ENCODE data around the gene ACTN4.

ACTN4 gene

GRCh38 chr19:38682195-38682867 is 34.9 kb downstream of the ACTN4 start:
- Histone ChIP-seq H3K36me3 (peaks cover 5% of the 10 kb centered on the region), H3K27ac (peak overlapping the region; percentile 81)

DNA sequence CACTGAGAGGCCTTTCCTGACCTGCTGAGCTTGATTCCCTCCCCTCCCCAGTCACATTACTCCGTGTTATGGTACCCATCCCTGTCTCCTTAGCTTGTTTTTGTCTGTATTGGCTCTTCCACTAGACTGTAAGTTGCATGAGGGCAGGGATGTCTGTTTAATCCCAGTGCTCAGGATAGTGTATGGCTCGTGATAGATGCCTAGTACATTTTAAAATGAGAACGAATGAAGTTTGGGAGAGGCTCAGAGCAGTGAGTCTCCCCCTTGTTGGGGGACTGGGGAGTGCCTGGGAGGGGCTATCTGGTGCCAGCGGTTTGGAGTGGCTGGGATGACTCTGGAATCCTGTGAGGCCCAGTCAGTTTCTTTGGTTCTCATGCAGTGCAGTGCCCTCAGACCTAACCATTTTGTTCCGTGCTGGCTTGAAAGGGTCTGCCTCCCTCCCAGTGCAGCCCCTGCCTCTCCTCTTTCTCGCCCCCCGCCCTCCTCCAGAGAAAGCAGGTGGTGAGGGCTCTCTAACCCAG is 35.5 kb downstream of the ACTN4 start:
- no peak for TF ChIP-seq CTCF (IDR thresholded peaks at IDR 0.05)
- no peaks in the 10 kb centered on the region for H3K27me3 ChIP-seq
- peaks cover 5% of the 10 kb centered on the region for H3K36me3 ChIP-seq
- peak overlapping the region; percentile 81 for H3K27ac ChIP-seq
- peaks cover 79 to 84% of the 10 kb centered on the region in 2 experiments for H3K4me1 ChIP-seq (ENCODE audit: control insufficient read depth in 1 of 2, insufficient read depth in 1 of 2, low read depth in 1 of 2, low read length in 1 of 2)
- no peaks in the 10 kb centered on the region for H3K9me3 ChIP-seq
- H3K4me3 ChIP-seq (ENCODE audit: low read depth in 1 of 2, low read length in 1 of 2), result no peak overlapping the region

More at GRCh38 chr19:38682195-38682867, 34.9 kb downstream of the ACTN4 start:
- Histone ChIP-seq H3K4me1 (ENCODE audit: control insufficient read depth in 1 of 2, insufficient read depth in 1 of 2, low read depth in 1 of 2, low read length in 1 of 2) (peaks cover 77 to 82% of the 10 kb centered on the region in 2 experiments), H3K4me3 (ENCODE audit: low read depth in 1 of 2, low read length in 1 of 2) (no peak overlapping the region), H3K9me3 (no peaks in the 10 kb centered on the region), H3K27me3 (no peaks in the 10 kb centered on the region)
- TF ChIP-seq CTCF (IDR thresholded peaks at IDR 0.05), result no peak

DNA sequence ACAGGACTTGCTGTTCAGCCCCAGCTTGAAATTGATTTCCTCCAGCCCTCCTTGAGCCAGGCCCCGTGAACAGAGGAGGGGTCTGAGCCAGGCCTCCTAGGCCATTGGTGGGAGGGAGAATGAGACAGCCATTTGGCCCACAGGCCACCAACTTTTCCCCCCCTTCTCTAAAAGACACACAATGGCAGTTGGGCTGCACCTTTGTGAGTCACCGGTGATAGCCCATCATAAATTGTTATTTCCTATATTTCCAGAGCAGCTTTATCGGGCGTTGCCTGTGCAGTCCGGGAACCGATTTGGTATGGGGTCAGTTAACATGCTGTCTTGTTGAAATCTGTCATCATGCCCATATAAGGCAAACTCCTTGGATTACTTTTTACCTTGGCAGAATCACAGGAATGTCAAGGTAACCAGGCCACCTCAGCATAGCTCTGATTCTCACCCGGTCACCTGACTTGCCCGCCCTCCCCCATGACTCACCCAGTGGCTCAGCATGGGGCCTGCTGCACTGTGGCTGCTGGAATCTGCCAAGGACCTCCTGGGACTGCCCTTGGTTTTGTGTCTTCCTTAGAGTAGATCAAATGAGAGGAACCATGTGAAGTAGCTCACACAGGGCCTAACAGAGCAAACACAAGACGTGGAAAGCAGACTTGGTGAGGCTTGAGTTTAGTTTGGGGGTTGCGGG is 36.1 kb downstream of the ACTN4 start:
- peak overlapping the region; percentile 81 for H3K27ac ChIP-seq
- H3K4me1 ChIP-seq (ENCODE audit: control insufficient read depth in 1 of 2, insufficient read depth in 1 of 2, low read depth in 1 of 2, low read length in 1 of 2), result peaks cover 84 to 85% of the 10 kb centered on the region in 2 experiments
- no peaks in the 10 kb centered on the region for H3K27me3 ChIP-seq
- TF ChIP-seq CTCF (IDR thresholded peaks at IDR 0.05), result no peak
- H3K9me3 ChIP-seq, result no peaks in the 10 kb centered on the region
- peaks cover 5% of the 10 kb centered on the region for H3K36me3 ChIP-seq
- H3K4me3 ChIP-seq (ENCODE audit: low read depth in 1 of 2, low read length in 1 of 2), result peak overlapping the region in 1 of 2 experiments; percentile 4

DNA sequence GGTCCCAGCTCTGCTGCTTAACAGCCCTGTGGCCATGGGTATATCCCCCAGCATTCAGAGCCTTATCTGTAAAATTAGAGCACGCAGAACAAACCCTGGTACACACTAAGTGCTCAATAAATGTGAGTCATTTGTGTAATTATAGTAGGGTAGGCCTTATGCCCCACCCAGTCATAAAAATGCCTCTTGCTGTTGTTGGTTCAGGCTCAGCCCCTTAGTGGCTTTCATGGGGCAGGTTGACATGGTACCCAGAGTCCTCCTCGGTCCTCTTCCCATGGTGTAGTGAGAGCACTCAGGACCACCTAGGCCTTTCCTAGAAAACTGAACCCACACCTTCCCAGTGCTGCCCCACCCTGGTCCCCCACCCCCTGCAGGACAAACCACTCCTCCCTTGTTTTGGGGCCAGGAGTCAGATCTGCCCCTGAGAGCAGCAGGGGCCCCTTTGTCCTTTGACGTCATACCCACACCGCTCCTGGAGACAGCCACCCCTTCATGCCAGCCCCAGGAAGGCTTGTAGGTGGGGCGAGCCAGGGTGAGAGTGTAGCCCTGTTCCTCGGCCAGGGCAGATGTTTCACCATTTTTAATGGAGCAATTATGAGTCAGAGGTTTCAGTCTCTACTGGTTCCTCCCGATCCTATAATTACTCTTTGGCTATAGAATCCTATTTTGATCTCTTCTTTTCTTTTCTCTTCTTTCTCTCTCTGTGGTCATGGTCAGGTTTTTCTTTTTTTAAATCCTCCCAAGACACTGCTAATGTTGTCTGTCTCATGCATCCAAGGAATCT is 36.8 kb downstream of the ACTN4 start:
- H3K27me3 ChIP-seq, result no peaks in the 10 kb centered on the region
- H3K9me3 ChIP-seq, result no peaks in the 10 kb centered on the region
- peaks cover 84 to 85% of the 10 kb centered on the region in 2 experiments for H3K4me1 ChIP-seq (ENCODE audit: control insufficient read depth in 1 of 2, insufficient read depth in 1 of 2, low read depth in 1 of 2, low read length in 1 of 2)
- H3K4me3 ChIP-seq (ENCODE audit: low read depth in 1 of 2, low read length in 1 of 2), result peak overlapping the region in 1 of 2 experiments; percentile 4
- H3K27ac ChIP-seq, result peak overlapping the region; percentile 81
- peaks cover 3% of the 10 kb centered on the region for H3K36me3 ChIP-seq
- no peak for TF ChIP-seq CTCF (IDR thresholded peaks at IDR 0.05)

DNA sequence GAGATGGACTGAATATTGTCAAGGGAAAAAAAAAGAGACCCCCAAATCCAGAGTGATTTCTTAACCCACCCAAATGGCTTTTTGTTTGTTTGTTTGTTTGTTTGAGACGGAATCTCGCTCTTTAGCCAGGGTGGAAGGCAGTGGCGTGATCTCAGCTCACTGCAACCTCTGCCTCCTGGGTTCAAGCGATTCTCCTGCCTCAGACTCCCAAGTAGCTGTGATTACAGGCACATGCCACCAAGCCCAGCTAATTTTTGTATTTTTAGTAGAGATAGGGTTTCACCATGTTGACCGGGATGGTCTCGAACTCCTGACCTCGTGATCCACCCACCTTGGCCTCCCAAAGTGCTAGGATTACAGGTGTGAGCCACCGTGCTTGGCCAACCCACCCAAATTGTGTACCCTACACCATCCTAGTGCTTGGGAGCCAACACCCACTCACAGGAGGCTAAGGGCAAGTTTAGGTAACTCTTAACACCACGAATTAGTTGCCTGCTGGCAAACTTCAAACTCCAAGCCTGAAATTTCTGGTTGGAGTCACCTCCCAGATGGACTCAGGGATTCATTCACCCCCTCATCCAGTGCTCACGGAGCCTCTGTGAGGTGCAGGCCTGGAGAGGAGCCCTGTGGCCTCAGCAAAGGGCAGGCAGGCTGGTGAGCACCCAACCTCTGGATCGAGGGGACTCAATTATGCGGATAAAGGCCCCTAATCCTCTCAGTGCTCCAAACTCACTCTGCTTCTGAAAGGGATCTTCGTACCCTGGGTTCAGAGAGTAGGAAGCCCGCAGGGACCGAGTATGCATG is 37.6 kb downstream of the ACTN4 start:
- no peak for TF ChIP-seq CTCF (IDR thresholded peaks at IDR 0.05)
- peak overlapping the region; percentile 81 for H3K27ac ChIP-seq
- peaks cover under 1% of the 10 kb centered on the region for H3K36me3 ChIP-seq
- H3K27me3 ChIP-seq, result no peaks in the 10 kb centered on the region
- peaks cover 77 to 80% of the 10 kb centered on the region in 2 experiments for H3K4me1 ChIP-seq (ENCODE audit: control insufficient read depth in 1 of 2, insufficient read depth in 1 of 2, low read depth in 1 of 2, low read length in 1 of 2)
- H3K9me3 ChIP-seq, result no peaks in the 10 kb centered on the region
- no peak overlapping the region for H3K4me3 ChIP-seq (ENCODE audit: low read depth in 1 of 2, low read length in 1 of 2)
